Activated CD8-positive, alpha-beta T cell treated with anti-CD3 and anti-CD28 coated beads, Interleukin-2, amount 10 ng/mL, durations not matched to agents 7 days and 5 days (primary cell): Measurements from ENCODE around the gene FHAD1. TPM values are rescaled to one million over a fixed set of nuclear protein-coding genes. Genes with fewer than 3 reads are reported as not detected.

Source experiments
- ATAC-seq: fragments of 150-1000 bp; cut with Tn5 transposase; one replicate; pipeline ENCODE4 v1.10.0; 2021; ENCODE audit warnings: moderate library complexity
- CTCF ChIA-PET: fragments of 350-600 bp; sonication (Branson Sonifier 250); formaldehyde crosslinking; loops from one replicate; lab custom pipeline; 2021; ENCODE audit warnings: antibody characterized with exemption; lab: Charles Lee
- POLR2A ChIA-PET: fragments of 350-600 bp; sonication (Branson Sonifier 250); formaldehyde crosslinking; loops from one replicate; lab custom pipeline; 2021; ENCODE audit warnings: antibody characterized with exemption; lab: Charles Lee
- DNase-seq: peaks from one replicate; pipeline ENCODE4 v3.0.0-alpha.2; 2020
- H3K27ac Mint-ChIP-seq: one replicate; pipeline ENCODE4 v1.8.0; 2021; ENCODE audit warnings: mild to moderate bottlenecking, mixed read lengths
- H3K27me3 Mint-ChIP-seq: one replicate; pipeline ENCODE4 v1.8.0; 2021; ENCODE audit warnings: low read depth, mixed read lengths
- H3K36me3 Mint-ChIP-seq: one replicate; pipeline ENCODE4 v1.8.0; 2021; ENCODE audit warnings: low read depth, mixed read lengths
- H3K4me1 Mint-ChIP-seq: one replicate; pipeline ENCODE4 v1.8.0; 2021; ENCODE audit warnings: low read depth, mixed read lengths
- H3K4me3 Mint-ChIP-seq: one replicate; pipeline ENCODE4 v1.8.0; 2021; ENCODE audit warnings: mild to moderate bottlenecking, mixed read lengths
- H3K9me3 Mint-ChIP-seq: one replicate; pipeline ENCODE4 v1.8.0; 2022; ENCODE audit warnings: mixed read lengths; ENCODE audit not compliant: insufficient read depth
- total RNA-seq, 2 experiments: library from RNA; stranded (reverse); gene quantifications; one replicate each; pipeline ENCODE4 v1.2.3, GENCODE V29; 2021

The FHAD1 gene
- total RNA-seq, 2 experiments from 2014 or later = 0.21 to 0.55 TPM

DNA sequence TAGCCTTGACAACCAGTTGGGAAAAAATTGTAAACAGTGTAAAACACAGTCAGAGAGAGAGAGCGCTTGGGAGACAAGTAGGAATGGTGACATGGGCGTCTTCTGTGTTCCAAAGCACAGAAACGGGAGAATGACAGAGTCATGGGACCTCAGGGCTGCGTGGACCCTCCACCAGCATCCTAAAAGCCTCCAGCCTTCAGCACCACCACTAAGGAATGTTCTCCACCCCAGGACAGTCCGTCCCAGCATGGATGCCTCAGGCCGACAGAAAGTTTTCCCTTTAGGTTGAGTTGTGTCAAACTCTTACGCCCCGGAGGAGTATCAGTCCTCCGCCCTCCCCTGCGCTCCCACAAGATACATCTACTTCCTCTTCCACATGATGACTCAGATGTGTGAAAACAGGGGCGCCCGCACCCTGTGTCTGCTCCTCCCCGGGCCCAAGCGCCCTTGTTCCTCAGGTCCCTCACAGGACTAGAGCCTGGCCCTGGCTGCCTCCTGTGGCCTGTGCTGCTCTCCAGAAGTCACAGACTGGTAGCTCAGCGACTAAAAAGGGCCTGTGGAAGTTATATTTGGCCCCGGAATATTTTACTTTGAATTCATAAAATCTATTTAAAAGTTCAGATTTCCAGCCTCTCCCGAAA lies 98.8 kb downstream of the FHAD1 start:
- CTCF ChIA-PET = interaction anchor here (1.4 kb wide), 2 partner anchors 23 to 67 kb away, joined by 3 to 5 read pairs; no protein-coding TSS in a partner anchor
- H3K27ac Mint-ChIP-seq = peak overlapping the region; percentile 85
- DNase-seq = peak; percentile 81
- H3K36me3 Mint-ChIP-seq = peaks cover 3% of the 10 kb centered on the region
- peaks cover 76% of the 10 kb centered on the region for H3K4me1 Mint-ChIP-seq
- H3K9me3 Mint-ChIP-seq = no peaks in the 10 kb centered on the region
- H3K4me3 Mint-ChIP-seq = peak overlapping the region; percentile 34
- ATAC-seq = peak; percentile 95
- POLR2A ChIA-PET = interaction anchor here (1.2 to 1.3 kb wide), 2 partner anchors 10 to 64 kb away, joined by 4 to 5 read pairs; partner anchors contain the start of gene EFHD2
- peaks cover 3% of the 10 kb centered on the region for H3K27me3 Mint-ChIP-seq

DNA sequence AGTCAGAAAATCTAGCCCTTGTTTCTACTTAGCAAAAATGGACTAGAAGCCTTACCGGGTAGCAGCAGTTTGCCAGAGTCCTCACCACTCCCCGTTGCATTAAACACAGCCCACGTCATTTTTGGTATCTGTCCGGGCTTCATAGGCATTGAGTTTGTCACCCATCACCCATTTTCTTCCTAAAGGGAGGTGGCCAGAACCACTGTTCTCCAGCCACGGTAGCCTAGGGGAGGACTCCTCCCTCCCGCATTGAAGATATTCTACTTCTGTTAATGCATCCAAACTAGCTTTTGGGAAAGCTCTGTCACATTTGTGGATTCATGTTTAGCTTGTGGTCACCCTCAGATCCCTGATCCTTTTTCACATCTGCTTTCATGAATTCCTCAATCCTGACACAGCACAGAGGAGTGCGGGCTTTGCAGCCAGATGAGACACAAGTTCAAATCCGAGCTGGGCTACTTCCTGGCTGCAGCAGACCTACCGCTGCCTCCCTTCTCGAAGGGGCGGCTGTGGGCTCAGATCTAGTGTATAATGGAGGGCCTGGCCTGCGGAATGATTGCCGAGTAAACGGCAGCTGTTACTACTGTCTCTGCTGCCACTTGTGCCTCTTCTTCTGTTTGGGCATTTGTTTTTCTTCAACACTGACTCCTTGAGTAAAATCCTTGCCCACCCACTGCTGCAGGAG lies 99.5 kb downstream of the FHAD1 start:
- peak overlapping the region; percentile 85 for H3K27ac Mint-ChIP-seq
- H3K4me1 Mint-ChIP-seq = peaks cover 77% of the 10 kb centered on the region
- DNase-seq (no peak), ATAC-seq (no peak)
- peaks cover 3% of the 10 kb centered on the region for H3K27me3 Mint-ChIP-seq
- no peaks in the 10 kb centered on the region for H3K9me3 Mint-ChIP-seq
- ChIA-PET POLR2A (interaction anchor here (0.5 to 1.3 kb wide), 3 partner anchors 9 to 200 kb away, joined by 4 to 5 read pairs (median 5); partner anchors contain the start of gene EFHD2), CTCF (interaction anchor here (1.4 kb wide), 3 partner anchors 23 to 82 kb away, joined by 3 to 5 read pairs (median 3); no protein-coding TSS in a partner anchor)
- peaks cover 3% of the 10 kb centered on the region for H3K36me3 Mint-ChIP-seq
- no peak overlapping the region for H3K4me3 Mint-ChIP-seq

DNA sequence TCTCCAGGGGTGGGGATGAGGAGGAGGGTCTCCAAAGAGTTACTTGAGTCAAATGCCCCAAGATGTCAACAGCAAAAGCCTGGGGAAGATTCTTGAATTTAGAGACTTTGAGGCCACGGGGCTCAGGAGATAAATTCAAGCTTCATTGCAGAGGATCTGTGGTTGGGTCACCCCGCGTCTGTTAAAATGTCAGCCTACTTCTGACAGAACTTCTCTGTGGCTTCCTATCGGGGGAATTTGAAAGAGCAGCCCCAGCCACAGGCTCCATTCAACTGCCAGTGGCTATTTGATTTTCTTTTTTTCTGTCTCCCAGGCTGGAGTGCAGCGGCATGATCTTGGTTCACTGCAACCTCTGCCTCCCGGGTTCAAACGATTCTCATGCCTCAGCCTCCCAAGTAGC lies 100.2 kb downstream of the FHAD1 start:
- Mint-ChIP-seq H3K4me3 (peak overlapping the region; percentile 19), H3K27me3 (peaks cover 3% of the 10 kb centered on the region), H3K36me3 (peaks cover 3% of the 10 kb centered on the region), H3K4me1 (peaks cover 76% of the 10 kb centered on the region), H3K9me3 (no peaks in the 10 kb centered on the region), H3K27ac (peak overlapping the region; percentile 31)
- POLR2A ChIA-PET = interaction anchor here (0.5 to 1.2 kb wide), 3 partner anchors 15 to 200 kb away, joined by 3 to 5 read pairs (median 5); partner anchors contain the start of gene EFHD2
- peak; percentile 62 for ATAC-seq
- DNase-seq = peak; percentile 66
- CTCF ChIA-PET = interaction anchor here (1.4 kb wide), 1 partner anchor 82 kb away, joined by 3 read pairs; no protein-coding TSS in a partner anchor

DNA sequence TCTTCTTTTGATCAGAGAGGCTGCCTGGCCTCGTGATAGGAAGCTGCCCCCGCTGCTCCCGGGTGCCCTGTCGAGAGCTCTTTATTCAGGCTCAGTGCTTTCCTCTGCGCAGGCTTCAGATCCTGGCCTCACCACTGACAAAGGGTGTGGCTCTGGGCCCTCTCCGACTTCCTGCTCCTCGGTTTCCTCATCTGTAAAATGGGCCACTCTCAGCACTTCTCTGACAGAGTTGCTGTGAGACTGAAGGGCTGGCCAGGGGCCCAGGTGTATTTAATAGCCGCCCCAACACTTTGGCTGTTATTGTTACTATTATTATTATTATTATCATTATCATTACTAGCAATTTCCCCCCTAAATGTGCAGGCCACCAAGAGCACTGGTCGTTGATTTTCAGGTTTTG lies 101.6 kb downstream of the FHAD1 start:
- Mint-ChIP-seq H3K9me3 (no peaks in the 10 kb centered on the region), H3K27ac (no peak overlapping the region), H3K4me1 (peaks cover 74% of the 10 kb centered on the region), H3K27me3 (peaks cover 2% of the 10 kb centered on the region), H3K4me3 (no peak overlapping the region), H3K36me3 (no peaks in the 10 kb centered on the region)
- DNase-seq (no peak), ATAC-seq (no peak)
- ChIA-PET POLR2A (no interaction called here), CTCF (no interaction called here)

- no peak for DNase-seq
- peaks cover 69% of the 10 kb centered on the region for H3K4me1 Mint-ChIP-seq
These were observed 102.1 kb downstream of the FHAD1 start for GRCh38 chr1:15349133-15349532.

GRCh38 chr1:15350151-15350550 lies 103.1 kb downstream of the FHAD1 start:
- Mint-ChIP-seq H3K27me3 (peaks cover 6% of the 10 kb centered on the region), H3K4me3 (no peak overlapping the region), H3K27ac (no peak overlapping the region), H3K4me1 (peaks cover 59% of the 10 kb centered on the region), H3K9me3 (no peaks in the 10 kb centered on the region), H3K36me3 (no peaks in the 10 kb centered on the region)
- DNase-seq (no peak), ATAC-seq (no peak)
- CTCF ChIA-PET = interaction anchor here (1.0 to 1.6 kb wide), 2 partner anchors 27 to 44 kb away, joined by 3 to 5 read pairs; no protein-coding TSS in a partner anchor
- POLR2A ChIA-PET = no interaction called here

More at GRCh38 chr1:15349133-15349532, 102.1 kb downstream of the FHAD1 start:
- ATAC-seq = no peak
- Mint-ChIP-seq H3K27me3 (peaks cover 2% of the 10 kb centered on the region), H3K4me3 (no peak overlapping the region), H3K9me3 (no peaks in the 10 kb centered on the region), H3K27ac (no peak overlapping the region), H3K36me3 (no peaks in the 10 kb centered on the region)
- POLR2A ChIA-PET = no interaction called here
- CTCF ChIA-PET = interaction anchor here (1.6 kb wide), 1 partner anchor 43 kb away, joined by 5 read pairs; no protein-coding TSS in a partner anchor

DNA sequence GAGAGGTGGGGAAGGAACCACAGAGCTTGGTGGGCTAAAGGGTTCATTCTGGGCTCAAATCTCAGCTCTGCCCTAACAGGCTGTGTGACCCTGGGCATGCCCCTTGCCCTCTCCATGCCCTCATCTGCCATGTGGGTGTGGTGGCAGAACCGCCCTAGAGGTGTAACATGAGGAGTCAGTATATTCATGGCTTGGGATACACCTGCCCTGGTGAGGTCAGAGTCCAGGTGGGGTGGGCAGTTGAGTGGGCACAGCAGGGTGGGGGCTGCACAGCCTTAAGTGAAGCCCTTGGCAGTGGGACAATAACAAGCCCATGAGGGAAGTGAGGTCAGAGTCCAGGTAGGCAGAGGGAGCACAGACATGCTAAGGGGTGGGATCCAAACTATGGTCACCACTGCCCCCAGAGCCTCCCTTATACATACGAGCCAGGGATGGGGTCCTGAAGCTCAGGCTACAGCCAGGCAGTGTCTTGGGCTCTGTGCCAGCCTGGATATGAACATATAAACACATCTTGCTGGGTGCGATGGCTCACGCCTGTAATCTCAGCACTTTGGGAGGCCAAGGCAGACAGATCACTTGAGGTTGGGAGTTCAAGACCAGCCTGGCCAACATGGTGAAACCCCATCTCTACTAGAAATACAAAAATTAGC lies 103.7 kb downstream of the FHAD1 start:
- Mint-ChIP-seq H3K9me3 (no peaks in the 10 kb centered on the region), H3K36me3 (no peaks in the 10 kb centered on the region), H3K27ac (no peak overlapping the region), H3K4me3 (no peak overlapping the region), H3K27me3 (peaks cover 7% of the 10 kb centered on the region), H3K4me1 (peaks cover 54% of the 10 kb centered on the region)
- POLR2A ChIA-PET = no interaction called here
- ATAC-seq (no peak), DNase-seq (no peak)
- CTCF ChIA-PET = interaction anchor here (1.0 to 1.6 kb wide), 2 partner anchors 27 to 45 kb away, joined by 3 to 5 read pairs; no protein-coding TSS in a partner anchor

GRCh38 chr1:15351310-15351709 lies 104.3 kb downstream of the FHAD1 start:
- CTCF ChIA-PET = no interaction called here
- no peaks in the 10 kb centered on the region for H3K36me3 Mint-ChIP-seq
- POLR2A ChIA-PET = no interaction called here
- no peak for DNase-seq
- H3K9me3 Mint-ChIP-seq = no peaks in the 10 kb centered on the region
- peaks cover 12% of the 10 kb centered on the region for H3K27me3 Mint-ChIP-seq
- H3K27ac Mint-ChIP-seq = no peak overlapping the region
- H3K4me3 Mint-ChIP-seq = no peak overlapping the region
- no peak for ATAC-seq
- H3K4me1 Mint-ChIP-seq = peaks cover 51% of the 10 kb centered on the region

- CTCF ChIA-PET = interaction anchor here (0.5 kb wide), 1 partner anchor 8 kb away, joined by 3 read pairs; no protein-coding TSS in a partner anchor
- POLR2A ChIA-PET = no interaction called here
- Mint-ChIP-seq H3K4me1 (peaks cover 41% of the 10 kb centered on the region), H3K4me3 (peak overlapping the region; percentile 13), H3K27ac (peak overlapping the region; percentile 82), H3K9me3 (no peaks in the 10 kb centered on the region), H3K27me3 (peaks cover 12% of the 10 kb centered on the region), H3K36me3 (no peaks in the 10 kb centered on the region)
- ATAC-seq (peak; percentile 81), DNase-seq (peak; percentile 65)
These were observed 105.3 kb downstream of the FHAD1 start for GRCh38 chr1:15352128-15352957.

DNA sequence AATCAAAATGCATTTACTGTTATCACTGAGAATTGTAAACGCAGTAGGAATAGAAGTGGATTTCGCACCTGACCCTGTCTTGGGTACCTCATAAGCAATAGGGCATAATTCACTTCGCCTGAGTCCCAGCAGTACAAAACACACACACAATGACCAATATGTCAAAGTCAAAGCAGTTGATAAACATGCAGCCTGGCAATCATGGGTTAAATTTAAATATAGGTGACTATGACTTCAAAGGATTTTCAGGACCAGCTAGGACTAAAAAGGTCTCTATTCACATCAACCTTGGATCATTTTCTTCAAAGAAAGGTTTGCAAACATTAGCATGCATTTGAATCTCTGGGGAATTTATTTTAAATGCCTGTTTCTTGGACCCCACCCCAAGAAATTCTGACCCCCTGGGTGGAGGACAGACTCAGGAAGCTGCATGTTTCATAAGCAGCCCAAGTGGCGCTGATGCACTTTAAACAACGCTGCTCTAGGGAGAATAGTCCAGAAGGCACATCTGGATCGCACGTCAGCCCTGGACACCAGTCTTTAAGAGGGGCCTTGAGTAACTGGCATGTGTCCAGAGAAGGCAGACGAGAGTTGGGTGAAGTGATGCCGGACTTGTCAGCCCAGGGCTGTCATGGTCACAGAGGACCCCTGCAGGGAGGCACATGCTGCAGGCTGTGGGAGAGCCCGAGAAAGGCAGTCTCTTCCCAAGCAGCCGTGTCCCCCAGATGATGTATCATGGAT lies 107.0 kb downstream of the FHAD1 start:
- Mint-ChIP-seq H3K4me1 (peaks cover 26% of the 10 kb centered on the region), H3K27me3 (peaks cover 15% of the 10 kb centered on the region), H3K27ac (no peak overlapping the region), H3K36me3 (no peaks in the 10 kb centered on the region), H3K9me3 (no peaks in the 10 kb centered on the region), H3K4me3 (no peak overlapping the region)
- CTCF ChIA-PET = interaction anchor here (1.3 kb wide), 1 partner anchor 31 kb away, joined by 3 read pairs; no protein-coding TSS in a partner anchor
- POLR2A ChIA-PET = no interaction called here
- DNase-seq (no peak), ATAC-seq (no peak)
